Dendritic cell treated with granulocyte-macrophage colony-stimulating factor and Interleukin-4, amounts not matched to agents 40 ng/mL and 50 ng/mL, for 4 days (primary cell): Measurements from ENCODE around the gene GPS1.

Experiments used
- H3K27ac Mint-ChIP-seq: one replicate; pipeline ENCODE4 v1.8.0; 2022; ENCODE audit warnings: mild to moderate bottlenecking, mixed read lengths
- H3K27me3 Mint-ChIP-seq: one replicate; pipeline ENCODE4 v1.8.0; 2022; ENCODE audit warnings: mild to moderate bottlenecking, mixed read lengths
- H3K36me3 Mint-ChIP-seq: one replicate; pipeline ENCODE4 v1.8.0; 2022; ENCODE audit warnings: low read depth, mixed read lengths
- H3K4me1 Mint-ChIP-seq: one replicate; pipeline ENCODE4 v1.8.0; 2022; ENCODE audit warnings: low read depth, mixed read lengths
- H3K4me3 Mint-ChIP-seq: one replicate; pipeline ENCODE4 v1.8.0; 2022; ENCODE audit warnings: mild to moderate bottlenecking, moderate library complexity, mixed read lengths
- H3K9me3 Mint-ChIP-seq: one replicate; pipeline ENCODE4 v1.8.0; 2022; ENCODE audit warnings: mixed read lengths
- intact Hi-C: fragments of 100-400 bp; cut with micrococcal nuclease; formaldehyde crosslinking; loops from one replicate; pipeline ENCODE4 v1.15.0; 2022

The GPS1 gene

DNA sequence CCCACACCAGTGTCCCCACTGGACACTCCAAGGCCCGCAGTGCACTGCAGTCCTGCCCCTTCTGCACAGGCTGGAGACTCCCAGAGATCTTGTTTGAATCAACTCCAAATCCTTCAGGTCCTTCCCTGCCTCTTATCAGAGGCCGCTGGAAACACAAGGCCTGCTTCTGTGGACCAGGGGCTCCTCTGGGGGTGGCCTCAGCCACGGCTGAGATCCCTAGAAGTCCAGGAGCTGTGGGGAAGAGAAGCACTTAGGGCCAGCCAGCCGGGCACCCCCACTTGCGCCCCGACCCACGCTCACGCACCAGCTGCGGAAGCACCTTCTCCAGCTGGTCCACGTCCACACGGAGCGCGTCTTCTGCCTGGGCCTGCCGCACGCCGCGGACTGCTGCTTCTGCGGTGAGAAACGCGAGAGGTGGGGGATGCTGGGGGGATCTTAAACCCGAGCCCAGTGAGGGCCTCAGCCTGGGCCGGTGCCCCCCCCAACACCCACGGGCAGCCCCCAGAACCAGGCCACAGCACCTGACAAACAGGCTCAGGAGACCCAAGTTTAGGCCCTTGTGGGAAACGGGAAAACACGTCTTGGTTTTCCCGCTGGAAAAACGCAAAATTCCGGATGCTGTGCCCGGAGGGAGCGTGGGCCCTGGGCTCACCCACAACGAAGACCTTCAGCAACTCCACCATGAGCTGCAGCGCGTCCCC is 32.6 kb upstream of the GPS1 start:
- no peak overlapping the region for H3K27ac Mint-ChIP-seq
- peaks cover 31% of the 10 kb centered on the region for H3K4me1 Mint-ChIP-seq
- intact Hi-C loops: no loop called here
- H3K4me3 Mint-ChIP-seq: no peak overlapping the region
- H3K36me3 Mint-ChIP-seq: peaks cover 57% of the 10 kb centered on the region
- H3K27me3 Mint-ChIP-seq: no peaks in the 10 kb centered on the region
- H3K9me3 Mint-ChIP-seq: no peaks in the 10 kb centered on the region

DNA sequence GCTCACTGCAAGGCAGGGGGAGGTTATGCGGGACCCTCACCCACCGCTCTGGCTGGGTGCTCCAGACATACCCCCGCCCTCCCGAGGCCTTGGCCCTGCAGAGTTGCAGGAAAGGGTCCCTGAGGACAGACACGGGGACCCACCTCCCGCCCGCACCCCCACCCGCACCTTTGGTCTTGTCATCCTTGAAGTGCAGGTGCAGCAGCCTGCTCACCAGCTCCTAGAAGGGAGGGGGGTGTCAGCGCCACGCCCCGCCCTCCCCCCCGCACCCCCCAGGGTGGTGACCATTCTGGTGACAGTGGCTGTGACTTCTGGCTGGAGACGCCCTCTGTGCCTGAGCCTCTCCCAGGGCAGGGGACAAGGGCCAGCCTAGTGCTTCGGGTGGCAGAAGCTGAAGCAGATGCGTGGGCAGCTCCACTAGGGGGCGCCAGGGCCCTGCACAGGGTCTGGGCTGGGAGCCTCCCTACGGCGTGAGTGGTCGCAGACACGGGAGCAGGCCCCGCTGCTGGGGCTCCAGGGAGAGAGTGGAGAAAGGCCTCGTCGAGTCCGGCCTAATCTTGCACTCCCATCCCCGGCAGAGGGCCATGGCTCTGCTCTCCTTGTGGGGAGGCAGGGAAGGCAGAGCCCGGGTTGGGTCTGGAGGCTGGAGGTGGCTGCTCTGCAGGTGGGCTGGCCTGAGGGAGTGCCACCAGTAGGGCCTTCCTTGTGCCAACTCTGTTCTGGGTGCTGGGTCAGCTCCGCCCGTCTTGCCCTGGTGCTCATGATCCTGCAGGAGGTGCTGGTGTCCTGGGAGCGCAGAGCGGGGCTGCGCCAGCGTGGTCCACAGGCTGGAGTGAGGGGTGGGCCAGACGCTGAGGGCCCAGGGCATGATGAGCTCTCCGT is 31.8 kb upstream of the GPS1 start:
- Mint-ChIP-seq H3K9me3 (no peaks in the 10 kb centered on the region), H3K27me3 (no peaks in the 10 kb centered on the region), H3K27ac (no peak overlapping the region), H3K36me3 (peaks cover 53% of the 10 kb centered on the region), H3K4me1 (peaks cover 35% of the 10 kb centered on the region), H3K4me3 (no peak overlapping the region)
- intact Hi-C loops: no loop called here

GRCh38 chr17:82020572-82021106 is 31.1 kb upstream of the GPS1 start:
- no peaks in the 10 kb centered on the region for H3K27me3 Mint-ChIP-seq

GRCh38 chr17:82021107-82021899 is 30.4 kb upstream of the GPS1 start:
- peaks cover 54% of the 10 kb centered on the region for H3K36me3 Mint-ChIP-seq
- intact Hi-C loops: loop anchor here (1.0 kb wide), 1 partner anchor 62 kb away; no protein-coding TSS in a partner anchor
- peak overlapping the region; percentile 84 for H3K4me3 Mint-ChIP-seq
- no peaks in the 10 kb centered on the region for H3K9me3 Mint-ChIP-seq
- H3K27ac Mint-ChIP-seq: peak overlapping the region; percentile 80
- peaks cover 40% of the 10 kb centered on the region for H3K4me1 Mint-ChIP-seq
- H3K27me3 Mint-ChIP-seq: no peaks in the 10 kb centered on the region

More at GRCh38 chr17:82020572-82021106, 31.1 kb upstream of the GPS1 start:
- H3K4me1 Mint-ChIP-seq: peaks cover 35% of the 10 kb centered on the region
- intact Hi-C loops: loop anchor here (1.0 kb wide), 1 partner anchor 61 kb away; no protein-coding TSS in a partner anchor
- no peak overlapping the region for H3K4me3 Mint-ChIP-seq
- no peak overlapping the region for H3K27ac Mint-ChIP-seq
- peaks cover 53% of the 10 kb centered on the region for H3K36me3 Mint-ChIP-seq
- no peaks in the 10 kb centered on the region for H3K9me3 Mint-ChIP-seq

DNA sequence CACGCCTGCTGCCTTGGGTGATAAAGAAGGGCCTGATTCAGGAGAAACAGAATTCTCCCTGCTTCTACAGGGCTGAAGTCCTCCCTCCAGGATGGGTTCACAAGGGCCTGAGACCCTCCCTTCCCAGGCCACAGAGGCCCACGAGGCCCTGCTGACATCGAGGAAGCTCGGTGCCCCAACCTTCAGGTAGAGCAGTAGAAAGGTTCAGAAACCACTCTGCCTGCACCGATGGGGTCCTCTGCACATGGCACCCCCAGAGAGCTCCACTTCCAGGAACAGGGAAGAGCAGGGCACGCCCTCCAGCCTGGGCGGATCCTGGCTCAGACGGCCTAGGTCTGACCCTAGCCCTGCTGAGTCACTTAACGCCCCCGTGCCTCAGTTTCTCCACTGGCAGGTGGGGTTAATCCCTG is 29.8 kb upstream of the GPS1 start:
- Mint-ChIP-seq H3K4me1 (peaks cover 41% of the 10 kb centered on the region), H3K4me3 (peak overlapping the region; percentile 84), H3K9me3 (no peaks in the 10 kb centered on the region), H3K27me3 (no peaks in the 10 kb centered on the region), H3K36me3 (peaks cover 54% of the 10 kb centered on the region), H3K27ac (peak overlapping the region; percentile 80)
- intact Hi-C loops: loop anchor here (1.0 kb wide), 1 partner anchor 63 kb away; no protein-coding TSS in a partner anchor

DNA sequence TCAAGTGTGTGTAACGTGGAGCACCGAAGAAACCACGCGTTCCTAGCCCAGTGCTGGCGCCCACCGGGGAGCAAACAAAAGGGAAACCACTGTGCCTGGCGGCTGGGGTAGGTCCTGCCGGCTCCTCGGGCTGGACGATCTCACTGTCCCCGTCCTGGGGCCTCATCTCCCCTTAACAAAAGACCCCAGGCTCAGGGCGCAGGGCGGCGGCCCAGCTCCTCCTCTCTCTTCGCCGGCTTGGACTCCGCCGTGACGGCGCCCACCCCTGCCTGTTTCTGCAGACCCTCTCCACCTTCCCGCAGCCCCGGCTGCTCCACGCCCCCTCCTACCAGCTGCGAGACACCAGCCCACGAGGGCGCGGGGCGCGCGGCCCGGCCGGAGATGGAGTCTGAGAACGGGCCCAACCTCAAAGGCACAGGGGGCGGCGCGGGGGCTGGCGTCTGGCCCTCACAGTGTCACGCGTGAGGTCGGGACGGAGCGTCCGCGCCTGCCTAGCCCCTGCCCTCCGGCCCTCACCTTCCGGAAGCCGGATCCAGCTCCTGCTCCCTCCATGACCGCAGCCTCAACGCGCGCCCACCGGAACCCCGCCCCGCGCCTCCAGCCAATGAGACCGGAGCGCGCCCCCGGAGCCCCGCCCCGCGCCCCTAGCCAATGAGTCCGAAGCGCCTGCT is 29.3 kb upstream of the GPS1 start, which contains the start of gene CENPX:
TSS of gene CENPX (minus strand) at position 569 of the 671 bp plus-strand sequence. CDS start at position 552, 17 bp downstream.
- no peaks in the 10 kb centered on the region for H3K27me3 Mint-ChIP-seq

GRCh38 chr17:82022981-82023446 is 28.7 kb upstream of the GPS1 start, which contains the start of gene LRRC45:
TSS of gene LRRC45 (plus strand) at chr17:82023305. CDS start at chr17:82023644, 339 bp downstream.
- Mint-ChIP-seq H3K4me3 (peak within 1 kb of the TSS; percentile 84), H3K27ac (peak within 1 kb of the TSS; percentile 80), H3K27me3 (no peaks in the 10 kb centered on the region), H3K4me1 (peaks cover 41% of the 10 kb centered on the region), H3K36me3 (peaks cover 54% of the 10 kb centered on the region), H3K9me3 (no peaks in the 10 kb centered on the region)
- intact Hi-C loops: no loop called here

More for the DNA sequence above, 29.3 kb upstream of the GPS1 start, which contains the start of gene CENPX:
- no peaks in the 10 kb centered on the region for H3K9me3 Mint-ChIP-seq
- H3K4me3 Mint-ChIP-seq: peak within 1 kb of the TSS; percentile 84
- intact Hi-C loops: no loop called here
- peaks cover 54% of the 10 kb centered on the region for H3K36me3 Mint-ChIP-seq
- peaks cover 41% of the 10 kb centered on the region for H3K4me1 Mint-ChIP-seq
- H3K27ac Mint-ChIP-seq: peak within 1 kb of the TSS; percentile 80

DNA sequence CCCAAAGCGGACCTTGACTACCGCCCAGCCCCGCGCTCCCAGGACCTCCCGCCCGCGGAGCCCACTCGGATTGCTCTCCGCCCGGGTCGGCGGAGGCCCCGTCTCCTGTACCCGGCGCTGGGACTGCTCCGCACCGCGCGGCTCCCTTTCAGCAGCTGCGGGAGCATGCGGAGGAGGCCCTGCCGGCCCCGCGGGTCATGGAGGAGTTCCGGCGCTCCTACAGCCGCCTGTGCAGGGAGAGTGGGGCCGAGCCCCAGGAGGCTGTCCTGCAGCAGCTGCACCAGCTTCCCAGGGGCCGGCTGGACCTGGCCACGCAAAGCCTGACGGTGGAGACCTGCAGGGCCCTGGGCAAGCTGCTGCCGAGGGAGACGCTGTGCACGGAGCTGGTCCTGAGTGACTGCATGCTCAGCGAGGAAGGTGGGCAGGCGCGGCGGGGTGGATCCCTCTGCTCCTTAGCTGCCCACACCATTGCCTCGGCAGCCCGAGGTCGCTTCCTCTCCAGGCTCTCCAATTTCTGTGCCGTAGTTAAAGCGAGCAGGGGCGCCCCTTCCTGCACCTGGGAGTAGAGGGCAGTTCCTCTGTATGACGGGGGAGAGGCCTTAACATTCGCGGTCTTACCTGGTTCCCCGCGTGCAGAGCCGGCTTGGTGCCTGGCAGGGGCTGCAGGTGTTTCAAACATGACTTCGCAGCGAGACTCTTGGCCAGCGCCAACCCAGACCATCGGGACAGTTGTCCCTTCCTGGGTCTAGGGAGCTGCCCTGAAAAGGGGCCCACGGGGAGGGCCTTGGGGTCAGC is 28.1 kb upstream of the GPS1 start:
- H3K9me3 Mint-ChIP-seq: no peaks in the 10 kb centered on the region
- H3K27ac Mint-ChIP-seq: peak overlapping the region; percentile 63
- H3K36me3 Mint-ChIP-seq: peaks cover 54% of the 10 kb centered on the region
- H3K4me3 Mint-ChIP-seq: peak overlapping the region; percentile 84
- intact Hi-C loops: no loop called here
- H3K4me1 Mint-ChIP-seq: peaks cover 41% of the 10 kb centered on the region
- no peaks in the 10 kb centered on the region for H3K27me3 Mint-ChIP-seq

- Mint-ChIP-seq H3K27me3 (peaks cover 5% of the 10 kb centered on the region), H3K9me3 (no peaks in the 10 kb centered on the region), H3K27ac (no peak overlapping the region), H3K4me3 (no peak overlapping the region), H3K4me1 (peaks cover 47% of the 10 kb centered on the region), H3K36me3 (peaks cover 59% of the 10 kb centered on the region)
- intact Hi-C loops: no loop called here
These were observed 26.8 kb upstream of the GPS1 start for GRCh38 chr17:82024859-82025258.

DNA sequence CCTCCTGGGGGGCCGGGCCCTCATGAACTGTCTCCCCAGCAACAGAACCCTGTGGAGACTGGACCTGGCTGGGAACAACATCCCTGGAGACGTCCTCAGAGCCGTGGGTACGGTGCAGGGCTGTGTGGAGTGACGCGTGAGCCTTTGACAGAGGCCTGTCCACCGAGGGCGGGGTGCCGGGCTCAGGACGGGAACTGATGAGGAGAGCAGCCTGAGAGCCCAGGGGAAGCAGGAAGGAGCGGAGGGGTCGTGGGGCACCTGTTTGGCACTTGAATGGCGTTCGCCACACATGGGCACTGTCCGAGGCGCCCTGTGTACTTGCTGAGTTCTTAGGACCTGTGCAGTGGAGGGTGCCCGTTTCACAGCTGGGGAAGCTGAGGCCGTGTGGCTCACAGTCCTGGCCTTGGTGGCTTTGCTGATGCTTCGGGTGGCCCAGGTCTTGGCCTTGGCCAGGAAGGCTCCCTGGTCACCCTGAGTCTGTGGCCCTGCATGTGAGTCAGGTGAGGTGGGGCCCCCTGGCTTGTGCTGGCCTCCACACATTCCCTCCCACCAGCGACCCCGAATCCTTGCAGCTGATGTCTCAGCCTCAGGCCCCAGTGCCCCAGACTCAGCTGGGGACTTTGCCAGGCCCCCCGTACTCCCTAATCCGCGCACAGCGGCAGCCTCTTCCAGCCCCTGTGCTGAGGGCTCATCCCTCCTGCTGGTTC is 26.1 kb upstream of the GPS1 start:
- H3K4me3 Mint-ChIP-seq: no peak overlapping the region
- intact Hi-C loops: no loop called here

GRCh38 chr17:82028246-82028645 is 23.5 kb upstream of the GPS1 start:
- Mint-ChIP-seq H3K27ac (no peak overlapping the region), H3K4me3 (no peak overlapping the region), H3K27me3 (peaks cover 23% of the 10 kb centered on the region), H3K4me1 (peaks cover 31% of the 10 kb centered on the region), H3K9me3 (no peaks in the 10 kb centered on the region), H3K36me3 (peaks cover 42% of the 10 kb centered on the region)
- intact Hi-C loops: no loop called here

More for the DNA sequence above, 26.1 kb upstream of the GPS1 start:
- Mint-ChIP-seq H3K27me3 (peaks cover 9% of the 10 kb centered on the region), H3K27ac (no peak overlapping the region), H3K9me3 (no peaks in the 10 kb centered on the region), H3K36me3 (peaks cover 53% of the 10 kb centered on the region), H3K4me1 (peaks cover 44% of the 10 kb centered on the region)

DNA sequence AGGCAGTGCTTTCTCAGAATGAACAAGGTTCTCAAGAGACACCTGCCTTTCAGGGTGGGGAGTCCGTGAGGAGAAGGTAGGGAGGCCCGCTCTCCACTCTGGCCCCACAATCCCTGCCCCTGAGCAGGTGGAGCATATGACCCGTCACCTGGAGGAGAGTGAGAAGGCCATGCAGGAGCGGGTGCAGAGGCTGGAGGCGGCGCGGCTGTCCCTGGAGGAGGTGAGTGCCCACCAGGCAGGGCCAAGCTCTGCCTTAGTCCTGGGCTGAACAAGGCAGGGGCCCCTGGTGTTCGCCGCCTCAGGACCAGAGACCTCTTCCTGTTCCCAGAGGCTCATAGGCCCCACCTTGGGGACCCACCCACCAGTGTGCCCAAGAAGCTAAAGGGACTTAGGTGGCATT is 22.7 kb upstream of the GPS1 start:
- H3K27me3 Mint-ChIP-seq: peaks cover 27% of the 10 kb centered on the region
- no peak overlapping the region for H3K27ac Mint-ChIP-seq
- intact Hi-C loops: no loop called here
- peaks cover 25% of the 10 kb centered on the region for H3K4me1 Mint-ChIP-seq
- H3K9me3 Mint-ChIP-seq: no peaks in the 10 kb centered on the region
- peaks cover 42% of the 10 kb centered on the region for H3K36me3 Mint-ChIP-seq
- H3K4me3 Mint-ChIP-seq: no peak overlapping the region
